GOT3 (cell line): ENCODE measurements around the gene RP2.

Experiments used
- DNase-seq: peaks from one replicate; lab custom pipeline; 2025; ENCODE audit warnings: mixed read lengths; lab: John Stamatoyannopoulos, UW

The RP2 gene

DNA sequence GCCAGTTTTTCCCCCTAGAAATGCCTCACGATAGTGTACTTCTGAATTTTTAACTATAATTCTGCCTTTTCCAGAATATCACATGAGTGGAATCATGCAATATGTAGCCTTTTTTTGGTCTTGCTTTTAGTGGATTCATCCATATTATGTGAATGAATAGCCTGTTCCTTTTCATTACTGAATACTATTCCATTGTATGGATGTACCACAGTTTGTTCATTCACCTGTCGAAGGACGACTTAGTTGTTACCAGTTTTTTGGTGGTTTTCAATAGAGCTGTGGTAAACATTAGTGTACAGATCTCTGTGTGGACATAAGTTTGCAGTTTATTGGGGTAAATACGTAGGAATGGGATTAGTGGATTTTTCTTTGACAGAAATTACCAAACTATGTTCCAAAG is 83.4 kb downstream of the RP2 start:
- no peak for DNase-seq

- no peak for DNase-seq
Observed at GRCh38 chrX:46922611-46923010, 85.8 kb downstream of the RP2 start.

GRCh38 chrX:46927718-46928117 is 90.9 kb downstream of the RP2 start:
- no peak for DNase-seq

GRCh38 chrX:46929439-46930261 is 92.8 kb downstream of the RP2 start:
- no peak for DNase-seq
